Ascending aorta (tissue), 2 donors: ENCODE measurements around the gene PIH1D1. TPM values are rescaled to one million over a fixed set of nuclear protein-coding genes. Genes with fewer than 3 reads are reported as not detected.
"Not testable (repeated sequence)": the region's sequence is repeated elsewhere in the genome, so short reads cannot be mapped to it uniquely, and the experiment has no call there.

ENCODE experiments used
- DNase-seq, 2 donors: peaks; one replicate each; pipeline ENCODE4 v3.0.0-alpha.2; 2019; ENCODE audit warnings: low spot score in 2 of 2
- H3K27ac ChIP-seq, 2 donors: fragments of 200-600 bp; sonication (generic); one replicate each; pipeline ENCODE4 v1.5.1; 2016 to 2017; ENCODE audit warnings: mild to moderate bottlenecking in 1 of 2
- H3K27me3 ChIP-seq: fragments of 200-600 bp; sonication (generic); one replicate; pipeline ENCODE4 v1.5.1; 2017
- H3K36me3 ChIP-seq, 2 donors: fragments of 200-600 bp; sonication (generic); one replicate each; pipeline ENCODE4 v1.5.1; 2016
- H3K4me1 ChIP-seq, 2 donors: fragments of 200-600 bp; sonication (generic); one replicate each; pipeline ENCODE4 v1.5.1; 2016 to 2017; ENCODE audit warnings: mild to moderate bottlenecking in 1 of 2
- H3K4me3 ChIP-seq, 2 donors: fragments of 200-600 bp; sonication (generic); one replicate each; pipeline ENCODE4 v1.5.1; 2016 to 2017; ENCODE audit warnings: mild to moderate bottlenecking in 1 of 2
- H3K9me3 ChIP-seq, 2 donors: fragments of 200-600 bp; sonication (generic); one replicate each; pipeline ENCODE4 v1.5.1; 2016
- intact Hi-C: fragments of 100-400 bp; cut with DNase I; formaldehyde crosslinking; loops from one replicate; pipeline ENCODE4 v1.15.1; 2023
- total RNA-seq: library from RNA; depleted of rRNA; stranded (reverse); fragments of >200 nt; gene quantifications from one replicate; pipeline ENCODE4 v1.1.0, GENCODE V29; 2016
- TF ChIP-seq, protein P1 (sequence below), 3 experiments: fragments of 200-600 bp in 2 of 3; fragments of 450-650 bp in 1 of 3; sonication (generic) in 2 of 3; IDR thresholded peaks; one replicate each; pipeline ENCODE4 v1.5.1; 2016 to 2019; ENCODE audit warnings: antibody characterized with exemption in 3 of 3, mild to moderate bottlenecking in 1 of 3, moderate library complexity in 1 of 3

The PIH1D1 gene
- total RNA-seq, 1 donor from 2014 or later: 177 TPM

DNA sequence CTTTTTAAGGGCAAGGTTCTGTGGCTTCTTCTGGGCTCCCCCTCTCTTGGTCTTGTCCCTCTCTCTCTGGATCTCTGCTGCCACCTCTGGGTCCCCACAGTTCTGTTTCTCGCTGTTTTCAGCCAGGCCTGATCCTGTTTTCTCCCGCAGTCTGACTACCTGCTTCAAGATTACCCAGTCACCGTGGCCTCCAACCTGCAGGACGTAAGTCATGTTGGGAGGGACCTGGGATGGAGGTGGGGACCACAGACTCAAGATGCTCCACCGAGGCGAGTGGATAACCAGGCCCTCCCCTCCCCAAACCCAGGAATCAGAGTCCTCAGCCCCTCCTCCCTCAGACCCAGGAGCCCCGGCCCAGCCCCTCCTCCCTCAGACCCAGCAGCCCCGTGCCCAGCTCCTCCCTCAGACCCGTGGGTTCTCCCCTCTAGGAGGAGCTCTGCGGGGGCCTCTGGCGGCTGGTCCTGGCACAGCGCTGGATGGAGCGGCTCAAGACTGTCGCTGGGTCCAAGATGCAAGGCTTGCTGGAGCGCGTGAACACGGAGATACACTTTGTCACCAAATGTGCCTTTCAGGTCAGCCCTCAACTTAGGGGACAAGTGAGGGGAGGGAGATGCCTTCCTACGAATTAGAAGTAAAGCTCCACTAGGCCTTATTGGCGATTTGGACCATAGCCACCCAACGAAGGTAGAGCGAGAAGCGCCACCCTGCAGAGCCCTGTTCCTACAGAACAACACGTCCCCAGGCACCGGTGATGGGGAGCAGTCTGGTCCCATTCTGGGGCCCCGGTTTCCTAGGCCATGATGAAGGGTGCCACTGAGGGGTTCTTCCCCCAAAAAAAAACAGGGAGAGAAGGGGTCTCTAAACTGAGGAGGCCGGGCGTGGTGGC lies 24.6 kb upstream of the PIH1D1 start:
- Histone ChIP-seq H3K27me3 (no peaks in the 10 kb centered on the region), H3K36me3 (no peaks in the 10 kb centered on the region), H3K27ac (peak overlapping the region in 1 of 2 donors; percentile 58), H3K9me3 (no peaks in the 10 kb centered on the region), H3K4me1 (peaks cover 3 to 7% of the 10 kb centered on the region in 2 donors), H3K4me3 (no peak overlapping the region)
- intact Hi-C loops: no loop called here
- TF ChIP-seq, protein P1, sequence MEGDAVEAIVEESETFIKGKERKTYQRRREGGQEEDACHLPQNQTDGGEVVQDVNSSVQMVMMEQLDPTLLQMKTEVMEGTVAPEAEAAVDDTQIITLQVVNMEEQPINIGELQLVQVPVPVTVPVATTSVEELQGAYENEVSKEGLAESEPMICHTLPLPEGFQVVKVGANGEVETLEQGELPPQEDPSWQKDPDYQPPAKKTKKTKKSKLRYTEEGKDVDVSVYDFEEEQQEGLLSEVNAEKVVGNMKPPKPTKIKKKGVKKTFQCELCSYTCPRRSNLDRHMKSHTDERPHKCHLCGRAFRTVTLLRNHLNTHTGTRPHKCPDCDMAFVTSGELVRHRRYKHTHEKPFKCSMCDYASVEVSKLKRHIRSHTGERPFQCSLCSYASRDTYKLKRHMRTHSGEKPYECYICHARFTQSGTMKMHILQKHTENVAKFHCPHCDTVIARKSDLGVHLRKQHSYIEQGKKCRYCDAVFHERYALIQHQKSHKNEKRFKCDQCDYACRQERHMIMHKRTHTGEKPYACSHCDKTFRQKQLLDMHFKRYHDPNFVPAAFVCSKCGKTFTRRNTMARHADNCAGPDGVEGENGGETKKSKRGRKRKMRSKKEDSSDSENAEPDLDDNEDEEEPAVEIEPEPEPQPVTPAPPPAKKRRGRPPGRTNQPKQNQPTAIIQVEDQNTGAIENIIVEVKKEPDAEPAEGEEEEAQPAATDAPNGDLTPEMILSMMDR (IDR thresholded peaks at IDR 0.05): peak; percentile 5 to 36 (median 31)
- DNase-seq: no peak

DNA sequence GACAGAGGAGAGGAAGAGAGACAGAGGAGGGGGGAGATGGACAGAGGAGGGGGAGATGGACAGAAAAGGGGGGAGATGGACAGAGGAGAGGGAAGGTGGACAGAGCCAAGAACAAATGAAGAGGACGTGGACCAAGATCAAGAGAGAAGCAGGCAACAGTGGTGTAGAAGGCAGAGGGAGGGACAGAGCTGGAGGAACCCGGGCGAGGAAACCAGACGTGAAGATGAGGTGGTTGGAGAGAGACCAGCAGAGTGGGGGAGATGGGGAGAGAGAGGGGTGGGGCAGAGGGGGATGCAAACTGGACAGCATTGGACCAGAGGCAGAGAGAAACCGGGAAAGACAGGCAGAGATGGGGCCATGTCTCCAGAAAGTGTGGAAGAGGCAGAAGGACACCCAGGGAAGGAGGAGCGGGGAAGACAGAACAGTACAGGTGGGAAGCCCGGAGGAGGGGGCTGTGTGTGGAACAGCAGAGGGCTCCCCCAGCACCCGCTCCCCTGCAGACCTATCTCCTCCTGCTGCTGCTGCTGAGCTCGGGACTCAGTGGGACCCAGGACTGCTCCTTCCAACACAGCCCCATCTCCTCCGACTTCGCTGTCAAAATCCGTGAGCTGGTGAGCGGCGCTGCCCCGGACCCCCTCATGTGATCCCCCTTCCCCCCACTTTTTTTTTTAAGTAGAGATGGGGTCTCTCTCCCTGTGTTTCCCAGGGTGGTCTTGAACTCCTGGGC lies 23.7 kb upstream of the PIH1D1 start:
- no peaks in the 10 kb centered on the region for H3K9me3 ChIP-seq
- H3K27ac ChIP-seq: peak overlapping the region; percentile 27 to 58
- no peak for DNase-seq
- intact Hi-C loops: no loop called here
- peaks cover 3 to 7% of the 10 kb centered on the region in 2 donors for H3K4me1 ChIP-seq
- H3K27me3 ChIP-seq: no peaks in the 10 kb centered on the region
- H3K36me3 ChIP-seq: no peaks in the 10 kb centered on the region
- H3K4me3 ChIP-seq: peak overlapping the region in 1 of 2 donors; percentile 68
- TF ChIP-seq, protein P1 (IDR thresholded peaks at IDR 0.05): no peak

DNA sequence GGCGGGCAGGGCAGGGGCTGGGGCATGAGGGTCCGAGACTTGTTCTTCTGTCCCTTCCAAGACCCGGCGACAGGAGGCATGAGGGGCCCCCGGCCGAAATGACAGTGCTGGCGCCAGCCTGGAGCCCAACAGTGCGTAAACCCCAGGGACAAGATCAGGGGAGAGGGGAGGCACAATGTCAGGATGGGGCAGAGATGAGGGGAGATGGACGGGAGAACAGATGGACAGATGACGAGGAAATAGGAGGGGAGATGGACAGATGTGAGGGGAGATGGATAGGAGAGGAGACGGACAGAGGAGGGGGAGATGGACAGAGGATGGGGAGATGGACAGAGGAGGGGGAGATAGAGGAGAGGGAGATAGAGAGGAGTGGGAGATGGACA lies 22.9 kb upstream of the PIH1D1 start:
- Histone ChIP-seq H3K27ac (peak overlapping the region; percentile 58 to 66), H3K4me1 (peaks cover 3 to 7% of the 10 kb centered on the region in 2 donors), H3K9me3 (no peaks in the 10 kb centered on the region), H3K27me3 (no peaks in the 10 kb centered on the region), H3K36me3 (no peaks in the 10 kb centered on the region), H3K4me3 (peak overlapping the region; percentile 68 to 86)
- no peak for DNase-seq
- TF ChIP-seq, protein P1 (IDR thresholded peaks at IDR 0.05): no peak
- intact Hi-C loops: loop anchor here (1.0 kb wide), 2 partner anchors 21 to 73 kb away; partner anchors contain the start of gene ALDH16A1

DNA sequence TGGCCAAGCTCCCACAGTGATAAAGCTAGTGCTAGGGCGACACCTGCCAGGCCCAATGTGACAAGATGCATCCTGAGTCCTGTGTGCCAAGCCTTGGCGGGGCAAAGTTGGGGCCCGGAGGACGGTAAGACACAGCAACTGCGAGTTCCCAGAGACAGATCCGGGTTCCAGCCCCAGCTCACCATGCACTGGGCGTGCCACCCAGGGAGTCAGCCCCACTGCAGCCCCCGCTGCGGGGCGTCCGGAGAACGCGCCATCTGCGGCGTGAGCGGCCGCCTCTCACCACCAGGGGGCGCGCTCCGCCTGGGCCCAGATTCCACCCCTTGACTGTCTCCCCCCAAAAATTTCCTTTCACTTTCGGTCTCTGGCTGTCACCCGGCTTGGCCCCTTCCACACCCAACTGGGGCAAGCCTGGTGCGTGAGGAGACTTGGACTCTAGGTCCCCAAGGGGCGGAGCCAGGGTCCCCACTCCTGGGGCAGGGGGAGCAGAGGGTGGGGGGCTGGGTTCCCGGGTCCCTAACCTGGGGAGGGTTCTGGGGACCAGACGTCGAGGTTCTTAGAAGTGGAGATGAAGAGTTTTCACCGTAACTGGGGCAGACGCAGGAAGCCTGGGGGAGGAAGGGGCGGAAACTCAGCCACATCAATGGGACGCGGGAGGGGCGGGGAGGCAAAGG lies 22.4 kb upstream of the PIH1D1 start, which contains the start of gene FLT3LG:
Gene FLT3LG, plus strand, starts transcription at position 348 of the 674 bp plus-strand sequence. CDS start 425 bp downstream, outside the sequence.
- Histone ChIP-seq H3K4me3 (peak within 1 kb of the TSS; percentile 68 to 86), H3K27ac (peak within 1 kb of the TSS; percentile 58 to 66), H3K9me3 (no peaks in the 10 kb centered on the region), H3K27me3 (no peaks in the 10 kb centered on the region), H3K4me1 (peaks cover 3 to 7% of the 10 kb centered on the region in 2 donors), H3K36me3 (no peaks in the 10 kb centered on the region)
- intact Hi-C loops: loop anchor here (1.0 kb wide), 2 partner anchors 21 to 73 kb away; partner anchors contain the start of gene ALDH16A1
- DNase-seq: peak; percentile 44 to 88
- TF ChIP-seq, protein P1 (IDR thresholded peaks at IDR 0.05): peak; percentile 95 to 99 (median 98)

DNA sequence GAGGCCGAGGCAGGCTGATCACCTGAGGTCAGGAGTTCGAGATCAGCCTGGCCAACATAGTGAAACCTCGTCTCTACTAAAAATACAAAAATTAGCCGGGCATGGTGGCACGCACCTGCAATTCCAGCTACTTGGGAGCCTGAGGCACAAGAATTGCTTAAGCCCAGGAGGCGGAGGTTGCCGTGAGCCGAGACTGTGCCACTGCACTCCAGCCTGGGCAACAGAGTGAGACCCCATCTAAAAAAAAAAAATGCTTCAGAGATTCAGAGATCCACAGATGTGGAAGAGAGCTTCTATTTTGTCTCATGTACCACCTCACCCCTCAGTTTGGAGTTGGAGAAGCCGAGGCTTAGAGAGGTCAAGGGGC lies 21.9 kb upstream of the PIH1D1 start:
- H3K9me3 ChIP-seq, H3K36me3 ChIP-seq, intact Hi-C loops, H3K4me1 ChIP-seq, H3K27me3 ChIP-seq, DNase-seq: not testable (repeated sequence)
- H3K4me3 ChIP-seq: peak overlapping the region; percentile 68 to 86
- peak overlapping the region; percentile 58 to 66 for H3K27ac ChIP-seq
